NCI-H187 (cell line): ENCODE measurements around the gene OR5C1.
"Not testable (repeated sequence)": the region's sequence is repeated elsewhere in the genome, so short reads cannot be mapped to it uniquely, and the experiment has no call there.

ENCODE experiments used
- DNase-seq, 2 experiments: peaks; one replicate each; lab custom pipeline; 2025; lab: John Stamatoyannopoulos, UW

OR5C1 gene

GRCh38 chr9:122788831-122789230 lies at the start of gene OR5C1:
TSS of gene OR5C1 (plus strand) at chr9:122788933. CDS start at chr9:122788933, 0 bp downstream.
- DNase-seq = no peak

DNA sequence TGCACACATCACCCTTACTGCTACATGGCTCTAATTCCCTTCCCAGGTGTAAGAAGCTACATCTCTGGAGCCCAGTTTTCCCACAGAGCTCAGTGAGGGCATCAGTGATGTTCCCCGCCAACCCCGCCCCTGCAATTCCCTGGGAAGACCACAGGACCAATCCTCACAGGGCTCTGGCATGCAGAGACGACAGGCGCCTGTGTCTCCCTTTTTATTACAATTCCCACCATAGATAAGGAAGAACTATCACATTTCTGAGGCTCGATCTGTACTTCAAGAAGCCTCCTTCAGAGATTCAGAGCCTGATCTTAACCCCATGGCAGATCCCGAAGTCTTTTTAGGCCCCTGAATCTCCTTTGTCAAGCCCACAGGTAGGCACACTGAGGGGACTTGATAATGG lies 46.7 kb upstream of the OR5C1 start, which contains the start of gene OR1L6:
Gene OR1L6, plus strand, starts transcription at position 301 of the 400 bp plus-strand sequence. CDS start 7,545 bp downstream, outside the sequence.
- DNase-seq = no peak

- no peak for DNase-seq
Observed at GRCh38 chr9:122754825-122755224, 33.9 kb upstream of the OR5C1 start.

GRCh38 chr9:122767817-122768216 lies 20.9 kb upstream of the OR5C1 start:
- DNase-seq = no peak

DNA sequence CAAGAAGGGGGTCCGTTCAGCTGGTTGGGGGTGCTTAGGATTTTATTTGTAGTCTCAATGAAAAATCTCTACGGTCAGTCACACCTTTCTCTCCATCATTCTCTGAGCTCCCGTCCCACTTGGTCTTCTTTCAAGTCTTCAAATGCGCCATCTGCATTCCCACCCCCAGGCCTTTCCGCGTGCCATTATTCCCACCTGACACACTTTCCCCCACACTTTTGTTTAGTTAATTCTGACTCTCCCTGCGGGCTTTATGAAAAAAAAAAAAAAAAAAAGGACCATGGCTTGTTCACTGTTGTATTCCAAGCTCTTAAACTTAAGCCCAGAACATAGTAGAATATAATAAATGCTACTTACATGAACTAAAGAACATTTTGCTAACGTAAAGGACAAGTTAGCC lies 11.7 kb upstream of the OR5C1 start:
- no peak for DNase-seq

GRCh38 chr9:122777935-122778627 lies 10.7 kb upstream of the OR5C1 start:
- no peak for DNase-seq

- DNase-seq = no peak
Observed at GRCh38 chr9:122779181-122779580, 9.6 kb upstream of the OR5C1 start.

DNA sequence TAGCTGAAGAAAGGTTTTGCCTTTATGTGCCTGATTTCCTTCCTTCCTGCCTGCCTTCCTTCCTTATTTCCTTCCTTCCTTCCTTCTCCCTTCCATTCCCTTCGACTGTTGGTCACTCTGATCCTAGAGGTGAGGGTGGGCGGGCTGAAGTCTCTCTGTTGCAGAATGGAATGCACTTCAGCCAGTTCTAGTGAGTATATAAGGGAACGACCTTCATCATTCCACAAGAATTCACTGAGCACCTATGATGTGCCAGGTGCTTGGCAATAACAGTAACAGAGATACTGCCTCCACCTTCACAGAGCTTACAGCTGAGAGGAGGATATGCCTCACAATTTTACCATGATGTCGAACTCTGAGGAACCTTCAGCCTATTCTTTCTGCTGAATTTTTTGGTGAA lies 8.7 kb upstream of the OR5C1 start:
- no peak for DNase-seq

DNA sequence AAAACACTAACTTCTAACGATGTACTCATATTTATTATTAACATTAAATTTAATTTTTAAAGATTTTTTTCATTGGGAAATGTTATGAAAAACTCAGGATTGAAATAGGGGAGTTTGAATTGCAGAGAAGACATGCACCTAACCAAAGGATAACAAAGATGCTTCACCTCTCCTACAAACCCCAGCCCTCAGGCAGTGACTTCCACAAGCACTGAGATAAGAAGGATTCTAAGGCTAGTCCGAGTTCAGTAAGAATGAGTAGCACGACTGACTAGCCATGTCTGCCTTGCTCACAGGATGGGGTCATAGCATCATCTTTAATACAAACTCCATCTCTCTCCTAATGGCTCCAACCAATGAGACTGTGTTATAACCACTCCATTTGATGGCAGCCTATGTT lies 7.1 kb upstream of the OR5C1 start:
- DNase-seq = no peak

- no peak for DNase-seq
Observed at GRCh38 chr9:122785269-122785668, 3.5 kb upstream of the OR5C1 start.

DNA sequence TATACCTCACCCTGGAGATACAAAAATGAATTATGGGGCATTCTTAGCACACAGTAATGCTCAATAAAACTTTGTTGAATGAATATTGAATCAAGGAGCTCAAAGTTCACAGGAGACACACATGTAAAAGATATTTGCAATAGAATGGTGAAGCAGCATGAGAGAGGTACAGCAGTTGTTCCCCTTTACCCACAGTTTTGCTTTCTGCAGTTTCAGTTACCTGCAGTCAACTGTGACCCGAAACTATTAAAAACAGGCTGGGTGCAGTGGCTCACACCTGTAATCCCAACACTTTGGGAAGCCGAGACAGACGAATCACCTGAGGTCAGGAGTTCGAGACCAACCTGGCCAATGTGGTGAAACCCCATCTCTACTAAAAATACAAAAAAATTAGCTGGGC lies 2.4 kb upstream of the OR5C1 start:
- no peak for DNase-seq

DNA sequence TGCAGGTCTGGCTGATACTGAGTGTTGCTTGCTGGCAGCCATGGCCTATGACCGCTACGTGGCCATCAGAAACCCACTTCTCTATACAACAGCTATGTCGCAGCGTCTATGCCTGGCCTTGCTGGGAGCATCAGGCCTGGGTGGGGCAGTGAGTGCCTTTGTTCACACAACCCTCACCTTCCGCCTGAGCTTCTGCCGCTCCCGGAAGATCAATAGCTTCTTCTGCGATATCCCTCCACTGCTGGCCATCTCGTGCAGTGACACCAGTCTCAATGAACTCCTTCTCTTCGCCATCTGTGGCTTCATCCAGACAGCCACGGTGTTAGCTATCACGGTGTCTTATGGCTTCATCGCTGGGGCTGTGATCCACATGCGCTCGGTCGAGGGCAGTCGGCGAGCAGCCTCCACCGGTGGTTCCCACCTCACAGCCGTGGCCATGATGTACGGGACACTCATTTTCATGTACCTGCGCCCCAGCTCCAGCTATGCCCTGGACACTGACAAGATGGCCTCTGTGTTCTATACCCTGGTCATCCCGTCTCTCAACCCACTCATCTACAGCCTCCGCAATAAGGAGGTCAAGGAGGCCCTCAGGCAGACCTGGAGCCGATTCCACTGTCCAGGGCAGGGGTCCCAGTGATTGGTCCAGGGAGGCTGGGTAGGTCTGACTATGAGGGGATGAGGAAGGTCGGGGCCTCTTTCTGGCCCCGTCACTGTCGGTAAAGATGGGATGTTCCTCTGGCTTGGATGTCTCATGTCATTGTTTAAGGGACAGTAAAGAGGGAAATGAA lies 718 bp downstream of the OR5C1 start:
- DNase-seq = no peak

GRCh38 chr9:122791872-122792669 lies 3.3 kb downstream of the OR5C1 start:
- no peak for DNase-seq

GRCh38 chr9:122797316-122798063 lies 8.8 kb downstream of the OR5C1 start:
- DNase-seq = no peak

DNA sequence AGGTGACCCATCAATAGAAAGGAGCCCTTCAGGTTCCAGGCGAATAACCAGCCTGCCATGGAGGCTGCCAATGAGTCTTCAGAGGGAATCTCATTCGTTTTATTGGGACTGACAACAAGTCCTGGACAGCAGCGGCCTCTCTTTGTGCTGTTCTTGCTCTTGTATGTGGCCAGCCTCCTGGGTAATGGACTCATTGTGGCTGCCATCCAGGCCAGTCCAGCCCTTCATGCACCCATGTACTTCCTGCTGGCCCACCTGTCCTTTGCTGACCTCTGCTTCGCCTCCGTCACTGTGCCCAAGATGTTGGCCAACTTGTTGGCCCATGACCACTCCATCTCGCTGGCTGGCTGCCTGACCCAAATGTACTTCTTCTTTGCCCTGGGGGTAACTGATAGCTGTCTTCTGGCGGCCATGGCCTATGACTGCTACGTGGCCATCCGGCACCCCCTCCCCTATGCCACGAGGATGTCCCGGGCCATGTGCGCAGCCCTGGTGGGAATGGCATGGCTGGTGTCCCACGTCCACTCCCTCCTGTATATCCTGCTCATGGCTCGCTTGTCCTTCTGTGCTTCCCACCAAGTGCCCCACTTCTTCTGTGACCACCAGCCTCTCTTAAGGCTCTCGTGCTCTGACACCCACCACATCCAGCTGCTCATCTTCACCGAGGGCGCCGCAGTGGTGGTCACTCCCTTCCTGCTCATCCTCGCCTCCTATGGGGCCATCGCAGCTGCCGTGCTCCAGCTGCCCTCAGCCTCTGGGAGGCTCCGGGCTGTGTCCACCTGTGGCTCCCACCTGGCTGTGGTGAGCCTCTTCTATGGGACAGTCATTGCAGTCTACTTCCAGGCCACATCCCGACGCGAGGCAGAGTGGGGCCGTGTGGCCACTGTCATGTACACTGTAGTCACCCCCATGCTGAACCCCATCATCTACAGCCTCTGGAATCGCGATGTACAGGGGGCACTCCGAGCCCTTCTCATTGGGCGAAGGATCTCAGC lies 11.6 kb downstream of the OR5C1 start, which contains the start of gene OR1K1:
Gene OR1K1, plus strand, starts transcription at position 58 of the 995 bp plus-strand sequence. Its CDS starts 0 bp downstream, at position 58.
- no peak for DNase-seq

DNA sequence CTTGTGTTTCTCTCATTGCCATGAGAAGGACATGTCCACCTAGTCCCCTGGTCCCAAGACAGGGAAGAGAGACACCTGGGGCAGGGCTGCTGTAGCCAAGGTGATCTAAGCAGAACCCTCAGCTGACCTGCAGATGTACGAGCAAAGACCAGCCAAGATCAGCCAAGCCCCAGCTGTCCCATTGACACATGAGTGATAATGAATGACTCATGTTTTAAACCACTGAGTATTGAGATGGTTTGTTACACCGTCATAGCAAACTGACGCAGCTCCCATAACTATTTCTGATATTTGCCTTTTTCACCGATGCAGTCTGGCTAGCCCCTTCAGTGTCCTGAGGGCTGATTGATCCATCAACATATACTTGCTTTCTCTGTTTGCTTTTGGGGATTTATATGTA lies 17.9 kb downstream of the OR5C1 start:
- no peak for DNase-seq

GRCh38 chr9:122807271-122807900 lies 18.7 kb downstream of the OR5C1 start:
- DNase-seq = no peak

DNA sequence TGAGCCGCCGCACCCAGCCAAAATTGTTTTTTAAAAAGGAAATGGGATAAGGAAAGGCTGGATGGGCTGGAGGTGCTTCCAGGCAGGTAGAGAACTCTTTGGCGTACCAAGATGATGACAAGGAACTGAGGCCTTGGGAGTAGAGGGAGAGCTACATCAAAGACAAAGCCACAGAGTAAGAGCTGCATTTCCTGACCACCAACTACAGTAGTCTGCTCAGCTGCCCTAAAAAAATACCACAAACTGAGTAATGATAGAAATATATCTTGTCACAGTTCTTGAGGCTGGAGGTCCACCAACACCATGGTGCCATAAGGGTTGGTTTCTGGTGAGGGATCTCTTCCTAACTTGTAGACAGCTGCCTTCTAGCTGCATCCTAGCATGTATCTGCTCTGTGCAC lies 19.4 kb downstream of the OR5C1 start:
- DNase-seq = no peak

DNA sequence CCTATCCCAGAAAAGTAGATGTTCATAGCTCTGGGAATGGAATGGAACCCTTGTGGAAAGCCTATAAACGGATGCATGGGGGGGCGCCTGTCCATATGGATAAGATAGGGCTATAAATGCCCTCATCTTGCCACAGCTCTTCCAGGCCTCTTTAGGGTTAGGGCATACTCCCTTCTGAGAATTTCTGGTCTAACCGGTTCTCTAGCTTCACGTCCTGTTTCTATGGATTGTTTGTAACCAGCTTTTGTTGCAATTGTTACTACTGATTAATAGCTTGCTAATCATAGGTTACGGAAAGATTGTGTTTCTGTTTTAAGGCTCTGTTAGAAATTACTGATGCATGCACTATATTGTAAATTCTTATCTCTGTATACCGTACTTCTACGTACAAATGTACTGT lies 20.5 kb downstream of the OR5C1 start:
- DNase-seq = not testable (repeated sequence)
